Kidney epithelial cell (primary cell): ENCODE results near the gene CKLF. TPM values are rescaled to one million over a fixed set of nuclear protein-coding genes. Genes with fewer than 3 reads are reported as not detected.

Experiments
- DNase-seq: peaks from one replicate; pipeline ENCODE4 v3.0.0-alpha.2; 2010; ENCODE audit warnings: low read depth
- H3K27me3 ChIP-seq: 2 replicates; pipeline ENCODE4 v1.6.0; 2011; ENCODE audit warnings: low read length; ENCODE audit not compliant: control insufficient read depth, insufficient read depth
- H3K36me3 ChIP-seq: 2 replicates; pipeline ENCODE4 v1.5.1; 2011; ENCODE audit warnings: low read length; ENCODE audit not compliant: control insufficient read depth, insufficient read depth
- H3K4me3 ChIP-seq: 2 replicates; pipeline ENCODE4 v1.5.1; 2011; ENCODE audit warnings: low read depth, mild to moderate bottlenecking, control low read depth, low read length
- total RNA-seq: library from RNA; depleted of rRNA; stranded (reverse); fragments of >200 nt; gene quantifications from 2 replicates; pipeline ENCODE4 v1.2.3, GENCODE V29; 2015
- TF ChIP-seq, protein P1 (sequence below): IDR thresholded peaks from 2 replicates; pipeline ENCODE4 v1.5.1; 2011; ENCODE audit warnings: mild to moderate bottlenecking, moderate library complexity, low read length, control low read depth, inconsistent platforms; ENCODE audit not compliant: insufficient read depth, poor library complexity, severe bottlenecking

Gene CKLF
- total RNA-seq, 1 donor from 2014 or later = 129 TPM

- Histone ChIP-seq H3K27me3 (no peaks in the 10 kb centered on the region), H3K4me3 (no peak overlapping the region), H3K36me3 (no peaks in the 10 kb centered on the region)
- DNase-seq = no peak
- TF ChIP-seq, protein P1, sequence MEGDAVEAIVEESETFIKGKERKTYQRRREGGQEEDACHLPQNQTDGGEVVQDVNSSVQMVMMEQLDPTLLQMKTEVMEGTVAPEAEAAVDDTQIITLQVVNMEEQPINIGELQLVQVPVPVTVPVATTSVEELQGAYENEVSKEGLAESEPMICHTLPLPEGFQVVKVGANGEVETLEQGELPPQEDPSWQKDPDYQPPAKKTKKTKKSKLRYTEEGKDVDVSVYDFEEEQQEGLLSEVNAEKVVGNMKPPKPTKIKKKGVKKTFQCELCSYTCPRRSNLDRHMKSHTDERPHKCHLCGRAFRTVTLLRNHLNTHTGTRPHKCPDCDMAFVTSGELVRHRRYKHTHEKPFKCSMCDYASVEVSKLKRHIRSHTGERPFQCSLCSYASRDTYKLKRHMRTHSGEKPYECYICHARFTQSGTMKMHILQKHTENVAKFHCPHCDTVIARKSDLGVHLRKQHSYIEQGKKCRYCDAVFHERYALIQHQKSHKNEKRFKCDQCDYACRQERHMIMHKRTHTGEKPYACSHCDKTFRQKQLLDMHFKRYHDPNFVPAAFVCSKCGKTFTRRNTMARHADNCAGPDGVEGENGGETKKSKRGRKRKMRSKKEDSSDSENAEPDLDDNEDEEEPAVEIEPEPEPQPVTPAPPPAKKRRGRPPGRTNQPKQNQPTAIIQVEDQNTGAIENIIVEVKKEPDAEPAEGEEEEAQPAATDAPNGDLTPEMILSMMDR = no peak
Observed at GRCh38 chr16:66508914-66509496, 43.4 kb upstream of the CKLF start.

- TF ChIP-seq, protein P1 = no peak
- Histone ChIP-seq H3K36me3 (no peaks in the 10 kb centered on the region), H3K4me3 (no peak overlapping the region), H3K27me3 (no peaks in the 10 kb centered on the region)
- no peak for DNase-seq
Observed at GRCh38 chr16:66509576-66509975, 42.8 kb upstream of the CKLF start.

DNA sequence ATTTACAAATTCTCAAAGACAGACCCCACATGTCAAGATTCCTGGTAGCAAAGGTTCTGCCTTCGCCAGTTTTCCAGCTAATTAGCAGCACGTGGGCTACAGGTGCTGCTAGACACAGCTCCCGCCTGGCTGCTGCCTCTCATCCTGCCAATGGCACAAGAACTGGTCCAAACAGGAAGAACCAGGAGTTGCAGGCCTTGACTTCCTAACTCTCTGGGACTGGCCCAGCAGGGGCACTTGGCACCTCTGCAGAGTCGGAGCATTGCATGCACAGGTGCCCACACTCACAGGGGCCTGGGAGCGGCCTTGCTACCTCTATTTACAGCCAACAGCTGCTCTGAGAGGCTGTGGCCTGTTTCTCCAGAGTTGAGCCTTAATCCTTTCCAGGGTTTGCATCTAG is 42.1 kb upstream of the CKLF start:
- TF ChIP-seq, protein P1 = no peak
- Histone ChIP-seq H3K27me3 (no peaks in the 10 kb centered on the region), H3K36me3 (no peaks in the 10 kb centered on the region), H3K4me3 (no peak overlapping the region)
- DNase-seq = no peak

GRCh38 chr16:66510711-66511601 is 41.4 kb upstream of the CKLF start:
- TF ChIP-seq, protein P1 = no peak
- H3K4me3 ChIP-seq = no peak overlapping the region
- no peaks in the 10 kb centered on the region for H3K36me3 ChIP-seq
- DNase-seq = no peak
- H3K27me3 ChIP-seq = no peaks in the 10 kb centered on the region

GRCh38 chr16:66511602-66512271 is 40.6 kb upstream of the CKLF start:
- Histone ChIP-seq H3K4me3 (no peak overlapping the region), H3K27me3 (no peaks in the 10 kb centered on the region), H3K36me3 (no peaks in the 10 kb centered on the region)
- TF ChIP-seq, protein P1 = peak; percentile 3
- DNase-seq = peak; percentile 84
